BJ (cell line): Measurements from ENCODE around the gene INPP1. TPM values are rescaled to one million over a fixed set of nuclear protein-coding genes. Genes with fewer than 3 reads are reported as not detected.

ENCODE experiments used
- CTCF ChIA-PET: fragments of 350-600 bp; formaldehyde crosslinking; extraction: SDS; loops from one replicate; lab custom pipeline; 2021; ENCODE audit warnings: antibody characterized with exemption, inconsistent platforms; lab: Yijun Ruan, JAX
- POLR2A ChIA-PET: fragments of 300-600 bp; sonication (Branson Sonifier 250); formaldehyde crosslinking; extraction: SDS; loops from one replicate; lab custom pipeline; 2021; ENCODE audit warnings: antibody characterized with exemption; lab: Charles Lee
- DNase-seq: peaks from one replicate; pipeline ENCODE4 v3.0.0-alpha.2; 2011; ENCODE audit warnings: low read depth
- H3K27me3 ChIP-seq: 2 replicates; pipeline ENCODE4 v1.6.0; 2011; ENCODE audit warnings: low read length; ENCODE audit not compliant: control insufficient read depth, insufficient read depth
- H3K36me3 ChIP-seq: 2 replicates; pipeline ENCODE4 v1.5.1; 2011; ENCODE audit warnings: low read length; ENCODE audit not compliant: control insufficient read depth, insufficient read depth
- H3K4me3 ChIP-seq: 2 replicates; pipeline ENCODE4 v1.5.1; 2011; ENCODE audit warnings: low read depth, mild to moderate bottlenecking, control low read depth, low read length
- CTCF ChIP-seq: IDR thresholded peaks from 2 replicates; pipeline ENCODE4 v1.5.1; 2011; ENCODE audit warnings: low read depth, mild to moderate bottlenecking, control low read depth, inconsistent platforms, low read length, moderate library complexity; ENCODE audit not compliant: insufficient read depth
- polyA plus RNA-seq: library from polyadenylated mRNA; depleted of rRNA; stranded (reverse); fragments of >200 nt; gene quantifications from 2 replicates; pipeline ENCODE4 v1.2.3, GENCODE V29; 2011

Gene INPP1
- polyA plus RNA-seq, 1 experiment: 6.5 TPM

GRCh38 chr2:190367091-190367490 is 23.7 kb downstream of the INPP1 start:
- Histone ChIP-seq H3K27me3 (no peaks in the 10 kb centered on the region), H3K36me3 (peaks cover 1% of the 10 kb centered on the region), H3K4me3 (no peak overlapping the region)
- DNase-seq: no peak
- POLR2A ChIA-PET: interaction anchor here (0.6 kb wide), 1 partner anchor 10 kb away, joined by 3 read pairs; no protein-coding TSS in a partner anchor
- CTCF ChIA-PET: interaction anchor here (0.5 to 2.2 kb wide), 4 partner anchors 8 to 278 kb away, joined by 3 to 10 read pairs (median 4); no protein-coding TSS in a partner anchor
- TF ChIP-seq CTCF: no peak

GRCh38 chr2:190369635-190370034 is 26.2 kb downstream of the INPP1 start:
- POLR2A ChIA-PET: no interaction called here
- H3K27me3 ChIP-seq: no peaks in the 10 kb centered on the region
- H3K36me3 ChIP-seq: peaks cover 1% of the 10 kb centered on the region; the same call in 1 of the 2 replicates
- CTCF ChIA-PET: interaction anchor here (1.3 kb wide), 1 partner anchor 9 kb away, joined by 3 read pairs; no protein-coding TSS in a partner anchor
- no peak for TF ChIP-seq CTCF
- no peak overlapping the region for H3K4me3 ChIP-seq
- no peak for DNase-seq

GRCh38 chr2:190376083-190376482 is 32.7 kb downstream of the INPP1 start:
- CTCF ChIA-PET: no interaction called here
- no peak for DNase-seq
- Histone ChIP-seq H3K4me3 (no peak overlapping the region), H3K27me3 (no peaks in the 10 kb centered on the region), H3K36me3 (no peaks in the 10 kb centered on the region; the same call in 1 of the 2 replicates)
- TF ChIP-seq CTCF: no peak
- POLR2A ChIA-PET: no interaction called here

- Histone ChIP-seq H3K36me3 (no peaks in the 10 kb centered on the region), H3K27me3 (no peaks in the 10 kb centered on the region), H3K4me3 (no peak overlapping the region)
- CTCF ChIA-PET: no interaction called here
- DNase-seq: no peak
- POLR2A ChIA-PET: interaction anchor here (0.7 kb wide), 1 partner anchor 10 kb away, joined by 3 read pairs; no protein-coding TSS in a partner anchor
- TF ChIP-seq CTCF: no peak
Measured at GRCh38 chr2:190376591-190377245, 33.3 kb downstream of the INPP1 start.

- ChIA-PET CTCF (interaction anchor here (1.1 to 1.4 kb wide), 2 partner anchors 14 to 35 kb away, joined by 3 read pairs; no protein-coding TSS in a partner anchor), POLR2A (no interaction called here)
Measured at GRCh38 chr2:190378880-190379237, 35.5 kb downstream of the INPP1 start.

More at GRCh38 chr2:190378880-190379237, 35.5 kb downstream of the INPP1 start:
- no peak overlapping the region for H3K4me3 ChIP-seq
- DNase-seq: no peak
- no peak for TF ChIP-seq CTCF
- H3K27me3 ChIP-seq: no peaks in the 10 kb centered on the region
- H3K36me3 ChIP-seq: no peaks in the 10 kb centered on the region
